Measurements from ENCODE around the gene ACY1.

ACY1 gene

DNA sequence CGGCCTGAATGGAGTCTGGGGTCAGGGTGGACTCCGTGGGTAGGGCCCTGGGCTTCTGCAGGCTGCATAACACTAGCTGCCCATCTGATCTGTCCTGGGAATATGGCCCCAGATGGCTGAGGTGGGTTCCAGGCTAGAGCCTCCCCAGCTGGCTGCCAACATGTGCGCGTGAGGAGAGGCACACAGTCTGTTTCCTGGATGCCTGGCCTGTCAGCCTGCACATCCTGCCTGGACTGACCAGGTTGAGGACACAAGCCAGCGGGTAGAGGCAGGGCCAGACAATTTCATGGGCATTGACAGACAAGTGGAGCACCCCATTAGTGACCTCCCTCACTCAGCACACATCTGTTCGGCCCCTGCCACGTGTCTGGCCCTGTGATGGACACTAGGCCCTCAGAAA lies 42.1 kb downstream of the ACY1 start:
- H4K20me1 ChIP-seq (ENCODE audit: insufficient read depth, low read length), result no peaks in the 10 kb centered on the region
- no peak overlapping the region for H3K4me2 ChIP-seq (ENCODE audit: insufficient read depth, low read length)
- no peaks in the 10 kb centered on the region for H3K27me3 ChIP-seq (ENCODE audit: insufficient read depth, low read length, poor library complexity)
- no peak overlapping the region for H3K9ac ChIP-seq (ENCODE audit: low read depth, low read length)
- TF ChIP-seq, protein P1, sequence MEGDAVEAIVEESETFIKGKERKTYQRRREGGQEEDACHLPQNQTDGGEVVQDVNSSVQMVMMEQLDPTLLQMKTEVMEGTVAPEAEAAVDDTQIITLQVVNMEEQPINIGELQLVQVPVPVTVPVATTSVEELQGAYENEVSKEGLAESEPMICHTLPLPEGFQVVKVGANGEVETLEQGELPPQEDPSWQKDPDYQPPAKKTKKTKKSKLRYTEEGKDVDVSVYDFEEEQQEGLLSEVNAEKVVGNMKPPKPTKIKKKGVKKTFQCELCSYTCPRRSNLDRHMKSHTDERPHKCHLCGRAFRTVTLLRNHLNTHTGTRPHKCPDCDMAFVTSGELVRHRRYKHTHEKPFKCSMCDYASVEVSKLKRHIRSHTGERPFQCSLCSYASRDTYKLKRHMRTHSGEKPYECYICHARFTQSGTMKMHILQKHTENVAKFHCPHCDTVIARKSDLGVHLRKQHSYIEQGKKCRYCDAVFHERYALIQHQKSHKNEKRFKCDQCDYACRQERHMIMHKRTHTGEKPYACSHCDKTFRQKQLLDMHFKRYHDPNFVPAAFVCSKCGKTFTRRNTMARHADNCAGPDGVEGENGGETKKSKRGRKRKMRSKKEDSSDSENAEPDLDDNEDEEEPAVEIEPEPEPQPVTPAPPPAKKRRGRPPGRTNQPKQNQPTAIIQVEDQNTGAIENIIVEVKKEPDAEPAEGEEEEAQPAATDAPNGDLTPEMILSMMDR (IDR thresholded peaks at IDR 0.05; ENCODE audit: borderline replicate concordance, extremely low read depth, low read length, poor library complexity, severe bottlenecking), result no peak
- TF ChIP-seq EZH2 (IDR thresholded peaks at IDR 0.05; ENCODE audit: borderline replicate concordance, low read depth, low read length, severe bottlenecking), result no peak
- no peak overlapping the region for H3K27ac ChIP-seq (ENCODE audit: low read length)
- no peaks in the 10 kb centered on the region for H3K9me3 ChIP-seq (ENCODE audit: insufficient read depth, low read length, severe bottlenecking)
- no peaks in the 10 kb centered on the region for H3K4me1 ChIP-seq (ENCODE audit: insufficient read depth, low read length)
- H3K4me3 ChIP-seq (ENCODE audit: low read depth in 1 of 2, low read length in 2 of 2), result no peak overlapping the region
- no peak for DNase-seq
- no peak overlapping the region for H2AFZ ChIP-seq (ENCODE audit: low read depth, low read length)
- no peaks in the 10 kb centered on the region for H3K36me3 ChIP-seq (ENCODE audit: insufficient read depth, low read length)
- H3K79me2 ChIP-seq (ENCODE audit: insufficient read depth, low read length), result no peaks in the 10 kb centered on the region
- no peak for ATAC-seq (ENCODE audit: insufficient read depth, low read depth)

DNA sequence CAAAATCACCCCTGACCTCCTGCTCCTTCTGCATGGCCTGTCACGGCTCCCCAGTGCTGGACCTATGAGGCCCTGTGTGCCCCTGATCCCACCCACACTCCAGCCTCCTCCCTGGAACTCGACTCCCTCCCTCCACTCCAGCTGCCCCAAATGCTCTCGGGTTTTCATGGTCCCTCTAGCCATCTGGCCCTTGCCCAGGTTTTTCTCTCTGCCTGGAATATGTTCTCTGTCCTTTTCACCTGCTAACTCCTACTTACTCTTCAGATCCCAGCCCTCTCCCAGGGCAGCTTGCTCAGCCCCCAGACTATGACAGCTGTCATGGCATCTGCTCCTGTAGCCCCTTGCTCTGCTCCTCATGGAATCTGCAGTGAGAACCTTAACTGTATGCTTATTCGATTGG lies 42.7 kb downstream of the ACY1 start:
- Histone ChIP-seq H3K27ac (ENCODE audit: low read length) (no peak overlapping the region), H3K9me3 (ENCODE audit: insufficient read depth, low read length, severe bottlenecking) (no peaks in the 10 kb centered on the region), H4K20me1 (ENCODE audit: insufficient read depth, low read length) (no peaks in the 10 kb centered on the region), H2AFZ (ENCODE audit: low read depth, low read length) (no peak overlapping the region), H3K4me2 (ENCODE audit: insufficient read depth, low read length) (no peak overlapping the region), H3K27me3 (ENCODE audit: insufficient read depth, low read length, poor library complexity) (no peaks in the 10 kb centered on the region), H3K9ac (ENCODE audit: low read depth, low read length) (no peak overlapping the region), H3K4me3 (ENCODE audit: low read depth in 1 of 2, low read length in 2 of 2) (no peak overlapping the region), H3K4me1 (ENCODE audit: insufficient read depth, low read length) (no peaks in the 10 kb centered on the region), H3K36me3 (ENCODE audit: insufficient read depth, low read length) (no peaks in the 10 kb centered on the region), H3K79me2 (ENCODE audit: insufficient read depth, low read length) (no peaks in the 10 kb centered on the region)
- TF ChIP-seq, protein P1 (IDR thresholded peaks at IDR 0.05; ENCODE audit: borderline replicate concordance, extremely low read depth, low read length, poor library complexity, severe bottlenecking), result no peak
- no peak for TF ChIP-seq EZH2 (IDR thresholded peaks at IDR 0.05; ENCODE audit: borderline replicate concordance, low read depth, low read length, severe bottlenecking)
- DNase-seq, result no peak
- no peak for ATAC-seq (ENCODE audit: insufficient read depth, low read depth)

DNA sequence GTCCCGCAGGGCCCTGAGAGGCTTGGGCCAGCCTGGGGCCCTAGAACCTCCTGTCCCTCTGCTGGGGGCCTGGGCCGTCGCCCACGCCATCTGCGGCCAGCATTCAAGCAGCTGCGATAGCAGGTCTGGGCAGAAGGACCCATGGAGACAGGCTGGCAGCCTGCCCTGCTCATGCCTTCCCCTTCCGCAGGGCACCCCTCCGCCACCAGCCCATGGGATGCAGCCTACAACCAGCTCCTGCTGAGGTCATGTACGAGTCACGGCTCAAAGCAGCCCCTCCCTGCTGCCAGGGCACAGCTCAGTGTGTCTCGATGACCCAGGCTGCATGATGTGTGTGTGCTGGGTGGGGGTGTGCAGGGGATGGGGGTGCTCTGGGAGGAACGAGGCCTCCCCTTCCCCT lies 45.2 kb downstream of the ACY1 start:
- no peak overlapping the region for H3K27ac ChIP-seq (ENCODE audit: low read length)
- ATAC-seq (ENCODE audit: insufficient read depth, low read depth) (no peak), DNase-seq (no peak)
- no peaks in the 10 kb centered on the region for H3K36me3 ChIP-seq (ENCODE audit: insufficient read depth, low read length)
- no peaks in the 10 kb centered on the region for H3K79me2 ChIP-seq (ENCODE audit: insufficient read depth, low read length)
- no peaks in the 10 kb centered on the region for H3K9me3 ChIP-seq (ENCODE audit: insufficient read depth, low read length, severe bottlenecking)
- H2AFZ ChIP-seq (ENCODE audit: low read depth, low read length), result no peak overlapping the region
- H3K9ac ChIP-seq (ENCODE audit: low read depth, low read length), result no peak overlapping the region
- H3K4me1 ChIP-seq (ENCODE audit: insufficient read depth, low read length), result no peaks in the 10 kb centered on the region
- H3K4me2 ChIP-seq (ENCODE audit: insufficient read depth, low read length), result no peak overlapping the region
- no peaks in the 10 kb centered on the region for H3K27me3 ChIP-seq (ENCODE audit: insufficient read depth, low read length, poor library complexity)
- TF ChIP-seq EZH2 (IDR thresholded peaks at IDR 0.05; ENCODE audit: borderline replicate concordance, low read depth, low read length, severe bottlenecking), result no peak
- TF ChIP-seq, protein P1 (IDR thresholded peaks at IDR 0.05; ENCODE audit: borderline replicate concordance, extremely low read depth, low read length, poor library complexity, severe bottlenecking), result no peak
- H3K4me3 ChIP-seq (ENCODE audit: low read depth in 1 of 2, low read length in 2 of 2), result no peak overlapping the region
- H4K20me1 ChIP-seq (ENCODE audit: insufficient read depth, low read length), result no peaks in the 10 kb centered on the region

DNA sequence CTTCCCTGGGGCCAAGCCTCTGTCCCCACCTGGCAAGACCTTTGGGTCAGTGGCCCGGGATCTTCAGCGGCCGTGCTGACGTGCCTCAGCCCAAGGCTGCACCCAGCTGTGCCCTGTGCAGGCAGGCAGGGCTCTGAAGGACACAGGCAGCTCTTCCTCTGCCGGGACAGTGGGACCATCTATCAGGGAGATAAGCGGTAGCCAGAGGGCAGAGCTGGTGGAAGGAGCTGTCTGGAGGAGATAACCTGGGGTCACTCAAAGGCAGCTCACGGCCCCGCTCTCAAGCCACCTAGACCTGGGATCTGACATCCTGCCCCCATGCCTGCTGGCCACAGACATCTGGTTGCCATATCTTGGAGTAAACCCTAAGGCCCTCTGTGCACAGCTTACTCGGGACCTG lies 45.7 kb downstream of the ACY1 start:
- H4K20me1 ChIP-seq (ENCODE audit: insufficient read depth, low read length), result no peaks in the 10 kb centered on the region
- H3K27ac ChIP-seq (ENCODE audit: low read length), result no peak overlapping the region
- no peaks in the 10 kb centered on the region for H3K9me3 ChIP-seq (ENCODE audit: insufficient read depth, low read length, severe bottlenecking)
- H3K27me3 ChIP-seq (ENCODE audit: insufficient read depth, low read length, poor library complexity), result no peaks in the 10 kb centered on the region
- no peaks in the 10 kb centered on the region for H3K4me1 ChIP-seq (ENCODE audit: insufficient read depth, low read length)
- H3K9ac ChIP-seq (ENCODE audit: low read depth, low read length), result no peak overlapping the region
- TF ChIP-seq, protein P1 (IDR thresholded peaks at IDR 0.05; ENCODE audit: borderline replicate concordance, extremely low read depth, low read length, poor library complexity, severe bottlenecking), result no peak
- no peak for TF ChIP-seq EZH2 (IDR thresholded peaks at IDR 0.05; ENCODE audit: borderline replicate concordance, low read depth, low read length, severe bottlenecking)
- ATAC-seq (ENCODE audit: insufficient read depth, low read depth) (no peak), DNase-seq (no peak)
- H3K4me3 ChIP-seq (ENCODE audit: low read depth in 1 of 2, low read length in 2 of 2), result no peak overlapping the region
- no peak overlapping the region for H3K4me2 ChIP-seq (ENCODE audit: insufficient read depth, low read length)
- no peak overlapping the region for H2AFZ ChIP-seq (ENCODE audit: low read depth, low read length)
- H3K36me3 ChIP-seq (ENCODE audit: insufficient read depth, low read length), result no peaks in the 10 kb centered on the region
- no peaks in the 10 kb centered on the region for H3K79me2 ChIP-seq (ENCODE audit: insufficient read depth, low read length)

Data from DND-41 (cell line).